BE2C (cell line): ENCODE results near the gene KLHL18.
"Not testable (repeated sequence)": the region's sequence is repeated elsewhere in the genome, so short reads cannot be mapped to it uniquely, and the experiment has no call there.

Experiments used
- DNase-seq: peaks from one replicate; pipeline ENCODE4 v3.0.0-alpha.2; 2020
- H3K27me3 ChIP-seq: fragments of 250-450 bp; sonication (Bioruptor Pico); 2 replicates; pipeline ENCODE4 v1.5.1; 2020; ENCODE audit warnings: mild to moderate bottlenecking
- H3K36me3 ChIP-seq: fragments of 250-450 bp; sonication (Bioruptor Pico); 2 replicates; pipeline ENCODE4 v1.5.1; 2020; ENCODE audit warnings: mild to moderate bottlenecking
- H3K4me1 ChIP-seq: fragments of 250-450 bp; sonication (Bioruptor Pico); 2 replicates; pipeline ENCODE4 v1.5.1; 2020
- H3K4me3 ChIP-seq: 2 replicates; pipeline ENCODE4 v1.5.1; 2011; ENCODE audit warnings: low read depth, low read length
- H3K9me3 ChIP-seq: fragments of 250-450 bp; sonication (Bioruptor Pico); 2 replicates; pipeline ENCODE4 v1.5.1; 2020
- TF ChIP-seq, protein P1 (sequence below): IDR thresholded peaks from 2 replicates; pipeline ENCODE4 v1.5.1; 2012; ENCODE audit warnings: mild to moderate bottlenecking, low read depth, low read length

The KLHL18 gene

GRCh38 chr3:47359323-47359722 is 76.6 kb downstream of the KLHL18 start:
- H3K36me3 ChIP-seq: no peaks in the 10 kb centered on the region
- no peaks in the 10 kb centered on the region for H3K4me1 ChIP-seq
- H3K27me3 ChIP-seq: no peaks in the 10 kb centered on the region
- DNase-seq: no peak
- no peak overlapping the region for H3K4me3 ChIP-seq
- TF ChIP-seq, protein P1, sequence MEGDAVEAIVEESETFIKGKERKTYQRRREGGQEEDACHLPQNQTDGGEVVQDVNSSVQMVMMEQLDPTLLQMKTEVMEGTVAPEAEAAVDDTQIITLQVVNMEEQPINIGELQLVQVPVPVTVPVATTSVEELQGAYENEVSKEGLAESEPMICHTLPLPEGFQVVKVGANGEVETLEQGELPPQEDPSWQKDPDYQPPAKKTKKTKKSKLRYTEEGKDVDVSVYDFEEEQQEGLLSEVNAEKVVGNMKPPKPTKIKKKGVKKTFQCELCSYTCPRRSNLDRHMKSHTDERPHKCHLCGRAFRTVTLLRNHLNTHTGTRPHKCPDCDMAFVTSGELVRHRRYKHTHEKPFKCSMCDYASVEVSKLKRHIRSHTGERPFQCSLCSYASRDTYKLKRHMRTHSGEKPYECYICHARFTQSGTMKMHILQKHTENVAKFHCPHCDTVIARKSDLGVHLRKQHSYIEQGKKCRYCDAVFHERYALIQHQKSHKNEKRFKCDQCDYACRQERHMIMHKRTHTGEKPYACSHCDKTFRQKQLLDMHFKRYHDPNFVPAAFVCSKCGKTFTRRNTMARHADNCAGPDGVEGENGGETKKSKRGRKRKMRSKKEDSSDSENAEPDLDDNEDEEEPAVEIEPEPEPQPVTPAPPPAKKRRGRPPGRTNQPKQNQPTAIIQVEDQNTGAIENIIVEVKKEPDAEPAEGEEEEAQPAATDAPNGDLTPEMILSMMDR: no peak
- H3K9me3 ChIP-seq: no peaks in the 10 kb centered on the region

DNA sequence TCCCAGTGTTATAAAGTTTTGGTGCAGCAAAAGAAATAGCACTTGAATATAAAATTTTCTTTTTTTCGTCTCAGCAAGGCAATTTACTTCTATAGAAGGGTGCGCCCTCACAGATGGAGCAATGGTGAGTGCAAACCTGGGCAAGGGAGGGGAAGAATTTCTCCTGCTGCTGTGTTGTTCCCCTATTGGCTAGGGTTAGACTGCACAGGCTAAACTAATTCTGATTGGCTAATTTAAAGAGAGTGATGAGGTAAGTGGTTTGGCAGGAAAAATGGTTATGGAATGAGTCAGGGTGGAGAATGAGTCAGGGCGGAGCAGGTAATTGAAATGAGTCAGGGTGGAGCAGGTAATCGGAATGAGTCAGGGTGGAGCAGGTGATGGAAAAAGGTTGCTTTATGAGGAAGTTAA is 77.4 kb downstream of the KLHL18 start:
- not testable (repeated sequence) for H3K27me3 ChIP-seq, H3K9me3 ChIP-seq, H3K4me3 ChIP-seq, DNase-seq, H3K4me1 ChIP-seq, H3K36me3 ChIP-seq

GRCh38 chr3:47362701-47363100 is 80.0 kb downstream of the KLHL18 start:
- H3K36me3 ChIP-seq: no peaks in the 10 kb centered on the region
- TF ChIP-seq, protein P1: no peak
- H3K4me3 ChIP-seq: no peak overlapping the region
- H3K27me3 ChIP-seq: no peaks in the 10 kb centered on the region
- no peak for DNase-seq
- no peaks in the 10 kb centered on the region for H3K4me1 ChIP-seq
- no peaks in the 10 kb centered on the region for H3K9me3 ChIP-seq

DNA sequence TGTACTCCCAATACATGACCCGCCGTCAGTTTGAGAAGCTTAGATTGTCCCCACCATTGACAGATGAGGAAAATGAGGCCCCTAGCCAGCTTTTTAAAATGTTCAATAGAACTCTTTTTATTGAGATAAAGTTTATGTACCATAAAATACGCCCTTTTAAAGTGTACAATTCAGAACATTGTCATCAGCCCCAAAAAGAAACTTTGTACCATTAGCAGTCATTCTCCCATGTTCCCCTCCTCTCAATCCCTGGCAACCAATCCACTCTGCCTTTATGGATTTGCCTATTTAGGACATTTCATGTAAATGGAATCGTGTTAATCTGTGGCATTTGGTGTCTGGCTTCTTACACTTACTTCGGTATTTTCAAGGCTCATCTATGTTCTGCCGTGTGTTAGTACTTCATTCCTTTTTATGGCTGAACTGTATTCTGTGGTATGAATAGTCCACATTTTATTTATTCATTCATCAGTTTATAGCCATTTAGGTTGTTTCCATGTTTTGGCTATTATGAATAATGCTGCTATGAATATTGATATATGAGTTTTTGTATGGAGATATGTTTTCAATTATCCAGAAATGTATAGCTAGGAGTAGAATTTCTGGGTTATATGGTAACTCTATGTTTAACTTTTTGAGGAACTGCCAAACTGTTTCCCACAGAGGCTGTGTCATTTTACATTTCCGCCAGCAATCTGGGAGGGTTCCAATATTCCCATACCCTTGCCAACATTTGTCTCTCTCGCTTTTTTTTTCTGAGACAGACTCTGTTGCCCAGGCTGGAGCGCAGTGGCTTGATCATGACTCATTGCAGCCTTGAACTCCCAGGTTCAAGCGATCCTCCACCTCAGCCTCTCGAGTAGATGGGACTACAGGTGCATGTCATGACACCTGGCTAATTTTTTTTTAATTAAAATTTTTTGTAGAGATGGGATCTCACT is 82.7 kb downstream of the KLHL18 start:
- Histone ChIP-seq H3K36me3 (no peaks in the 10 kb centered on the region), H3K4me1 (no peaks in the 10 kb centered on the region), H3K4me3 (no peak overlapping the region), H3K27me3 (no peaks in the 10 kb centered on the region), H3K9me3 (no peaks in the 10 kb centered on the region)
- TF ChIP-seq, protein P1: no peak
- DNase-seq: no peak

DNA sequence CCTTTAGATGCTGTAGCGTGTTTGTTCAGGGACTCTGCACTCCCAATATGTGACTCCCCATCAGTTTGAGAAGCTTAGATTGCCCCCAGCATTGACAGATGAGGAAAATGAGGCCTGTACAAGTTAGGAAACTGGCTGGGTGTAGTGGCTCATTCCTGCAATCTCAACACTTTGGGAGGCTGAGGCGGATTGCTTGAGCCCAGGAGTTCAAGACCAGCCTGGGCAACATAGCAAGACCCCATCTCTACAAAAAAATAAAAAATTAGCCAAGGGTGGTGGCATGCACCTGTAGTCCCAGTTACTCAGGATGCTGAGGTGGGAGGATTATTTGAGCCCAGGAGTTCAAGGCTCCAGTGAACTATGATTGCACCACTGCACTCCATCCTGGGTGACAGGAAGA is 84.1 kb downstream of the KLHL18 start:
- Histone ChIP-seq H3K4me1 (no peaks in the 10 kb centered on the region), H3K9me3 (no peaks in the 10 kb centered on the region), H3K27me3 (no peaks in the 10 kb centered on the region), H3K4me3 (no peak overlapping the region), H3K36me3 (no peaks in the 10 kb centered on the region)
- TF ChIP-seq, protein P1: no peak
- no peak for DNase-seq

DNA sequence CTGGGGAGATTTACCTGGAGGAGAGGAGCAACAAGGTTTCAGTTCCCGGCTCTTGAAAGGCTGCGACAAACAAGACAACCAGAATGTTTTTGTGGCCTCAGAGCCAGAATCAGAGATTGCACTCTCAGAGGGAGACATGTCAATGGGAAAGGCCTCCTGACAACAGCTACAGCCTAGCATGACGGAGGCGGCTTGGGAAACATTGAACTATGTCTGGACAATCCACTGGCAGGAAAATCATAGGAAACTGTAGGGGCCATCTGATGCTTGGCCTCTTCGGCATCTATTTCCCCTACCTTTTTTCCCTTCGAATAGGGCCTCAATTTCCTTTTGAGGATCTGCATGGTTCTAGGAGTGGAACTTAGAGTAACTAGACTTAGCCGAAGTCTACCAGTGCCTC is 84.9 kb downstream of the KLHL18 start:
- Histone ChIP-seq H3K9me3 (no peaks in the 10 kb centered on the region), H3K27me3 (no peaks in the 10 kb centered on the region), H3K36me3 (no peaks in the 10 kb centered on the region), H3K4me3 (no peak overlapping the region), H3K4me1 (no peaks in the 10 kb centered on the region)
- TF ChIP-seq, protein P1: no peak
- DNase-seq: no peak

DNA sequence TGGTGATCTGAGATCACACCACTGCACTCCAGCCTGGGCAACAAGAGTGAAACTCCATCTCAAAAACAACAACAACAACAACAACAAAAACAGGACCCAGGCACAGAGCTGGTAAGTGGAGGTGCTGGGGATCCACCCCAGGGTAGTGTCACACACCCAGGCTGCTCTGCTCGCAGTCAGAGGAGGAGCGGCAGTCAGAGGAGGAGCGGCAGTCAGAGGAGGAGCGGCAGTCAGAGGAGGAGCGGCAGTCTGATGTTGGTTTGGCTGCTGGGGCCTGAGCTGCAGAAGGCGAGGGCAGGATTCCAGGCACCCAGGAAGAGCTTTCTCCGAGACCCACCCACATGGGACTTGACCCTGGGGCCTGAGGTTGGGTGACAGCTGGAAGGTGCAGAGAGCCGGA is 87.3 kb downstream of the KLHL18 start:
- H3K36me3 ChIP-seq, DNase-seq, H3K9me3 ChIP-seq, H3K4me1 ChIP-seq, H3K27me3 ChIP-seq, H3K4me3 ChIP-seq: not testable (repeated sequence)
